SK-N-SH treated with all-trans-retinoic acid at 6 μM for 48 hours (cell line): ENCODE data around the gene ST6GALNAC3.
A peak's percentile ranks its signal among the peaks of the same experiment; 100 is the strongest.

Experiments
- ATAC-seq: fragments of 200-7000 bp; cut with Tn5 transposase; 3 replicates; pipeline ENCODE4 v1.9.1; 2020; ENCODE audit warnings: mild to moderate bottlenecking, moderate library complexity
- ARNTL ChIP-seq: fragments of 450-650 bp; formaldehyde crosslinking; IDR thresholded peaks from 2 replicates; pipeline ENCODE4 v1.5.0; 2020; ENCODE audit warnings: low read depth, mild to moderate bottlenecking, moderate library complexity, borderline replicate concordance
- BACH2 ChIP-seq: fragments of 250-450 bp; sonication (Bioruptor Pico); IDR thresholded peaks from 2 replicates; pipeline ENCODE4 v1.9.0; 2021; ENCODE audit warnings: mild to moderate bottlenecking, borderline replicate concordance
- CSDC2 ChIP-seq: fragments of 250-450 bp; sonication (Bioruptor Pico); IDR thresholded peaks from 2 replicates; pipeline ENCODE4 v1.5.0; 2020; ENCODE audit warnings: mild to moderate bottlenecking, moderate library complexity
- ESRRG ChIP-seq: fragments of 250-450 bp; sonication (Bioruptor Pico); IDR thresholded peaks from 2 replicates; pipeline ENCODE4 v1.6.1; 2021; ENCODE audit warnings: mild to moderate bottlenecking
- GLIS3 ChIP-seq: fragments of 250-450 bp; sonication (Bioruptor Pico); IDR thresholded peaks from 2 replicates; pipeline ENCODE4 v1.5.0; 2020; ENCODE audit warnings: mild to moderate bottlenecking, moderate library complexity
- ISL1 ChIP-seq: fragments of 250-450 bp; sonication (Bioruptor Pico); IDR thresholded peaks from 2 replicates; pipeline ENCODE4 v2.1.2; 2022; ENCODE audit warnings: mild to moderate bottlenecking, moderate library complexity
- OSR1 ChIP-seq: fragments of 250-450 bp; sonication (Bioruptor Pico); IDR thresholded peaks from 2 replicates; pipeline ENCODE4 v1.8.0; 2022; ENCODE audit warnings: moderate library complexity, mild to moderate bottlenecking, inconsistent platforms
- PPARA ChIP-seq: fragments of 250-450 bp; sonication (Bioruptor Pico); IDR thresholded peaks from 2 replicates; pipeline ENCODE4 v1.5.0; 2020; ENCODE audit warnings: mild to moderate bottlenecking, borderline replicate concordance
- RARB ChIP-seq: fragments of 250-450 bp; sonication (Bioruptor Pico); IDR thresholded peaks from 2 replicates; pipeline ENCODE4 v1.8.0; 2021; ENCODE audit warnings: mild to moderate bottlenecking, moderate library complexity
- SNAI2 ChIP-seq: fragments of 250-450 bp; sonication (Bioruptor Pico); IDR thresholded peaks from 2 replicates; pipeline ENCODE4 v1.5.0; 2020; ENCODE audit warnings: mild to moderate bottlenecking, moderate library complexity
- TOX ChIP-seq: fragments of 250-450 bp; sonication (Bioruptor Pico); IDR thresholded peaks from 2 replicates; pipeline ENCODE4 v1.8.0; 2021; ENCODE audit warnings: mild to moderate bottlenecking, moderate library complexity, borderline replicate concordance
- ZC3H10 ChIP-seq: fragments of 250-450 bp; sonication (Bioruptor Pico); IDR thresholded peaks from 2 replicates; pipeline ENCODE4 v1.5.1; 2021; ENCODE audit warnings: mild to moderate bottlenecking, moderate library complexity
- ZFP3 ChIP-seq: fragments of 250-450 bp; sonication (Bioruptor Pico); IDR thresholded peaks from 2 replicates; pipeline ENCODE4 v1.5.0; 2020; ENCODE audit warnings: mild to moderate bottlenecking, moderate library complexity
- ZNF565 ChIP-seq: fragments of 450-650 bp; formaldehyde crosslinking; conservative IDR thresholded peaks from 2 replicates; pipeline ENCODE4 v1.5.0; 2020; ENCODE audit warnings: low read depth, mild to moderate bottlenecking, moderate library complexity
- ZNF70 ChIP-seq: fragments of 450-650 bp; formaldehyde crosslinking; IDR thresholded peaks from 2 replicates; pipeline ENCODE4 v1.5.0; 2020; ENCODE audit warnings: mild to moderate bottlenecking, moderate library complexity
- ZNF8 ChIP-seq: fragments of 450-650 bp; formaldehyde crosslinking; IDR thresholded peaks from 2 replicates; pipeline ENCODE4 v1.5.0; 2020; ENCODE audit warnings: mild to moderate bottlenecking, moderate library complexity
- TF ChIP-seq, protein P1 (sequence below): fragments of 250-450 bp; sonication (Bioruptor Pico); IDR thresholded peaks from 2 replicates; pipeline ENCODE4 v1.5.0; 2020; ENCODE audit warnings: mild to moderate bottlenecking, moderate library complexity
- TF ChIP-seq, protein P2 (sequence below): fragments of 250-450 bp; sonication (Bioruptor Pico); IDR thresholded peaks from 2 replicates; pipeline ENCODE4 v1.8.0; 2020; ENCODE audit warnings: mild to moderate bottlenecking, moderate library complexity, borderline replicate concordance
- TF ChIP-seq, protein P3 (sequence below): fragments of 250-450 bp; sonication (Bioruptor Pico); IDR thresholded peaks from 2 replicates; pipeline ENCODE4 v1.5.1; 2020; ENCODE audit warnings: low read depth, mild to moderate bottlenecking, moderate library complexity
- TF ChIP-seq, protein P4 (sequence below): fragments of 250-450 bp; sonication (Bioruptor Pico); IDR thresholded peaks from 2 replicates; pipeline ENCODE4 v1.5.1; 2021; ENCODE audit warnings: mild to moderate bottlenecking, moderate library complexity
- TF ChIP-seq, protein P5 (sequence below): fragments of 250-450 bp; sonication (Bioruptor Pico); IDR thresholded peaks from 2 replicates; pipeline ENCODE4 v1.8.0; 2021; ENCODE audit warnings: low read depth, mild to moderate bottlenecking, moderate library complexity, borderline replicate concordance

The ST6GALNAC3 gene

GRCh38 chr1:76254104-76255030, 179.8 kb downstream of the ST6GALNAC3 start:
- ATAC-seq, result peak; percentile 66
- TF ChIP-seq ESRRG (CRISPR knock-in tag), result no peak
- TF ChIP-seq ZNF8, result no peak
- no peak for TF ChIP-seq SNAI2 (CRISPR knock-in tag)

GRCh38 chr1:76256289-76257223, 182.0 kb downstream of the ST6GALNAC3 start:
- no peak for TF ChIP-seq GLIS3 (CRISPR knock-in tag)
- peak; percentile 84 for TF ChIP-seq ISL1 (CRISPR knock-in tag)
- ATAC-seq, result no peak

DNA sequence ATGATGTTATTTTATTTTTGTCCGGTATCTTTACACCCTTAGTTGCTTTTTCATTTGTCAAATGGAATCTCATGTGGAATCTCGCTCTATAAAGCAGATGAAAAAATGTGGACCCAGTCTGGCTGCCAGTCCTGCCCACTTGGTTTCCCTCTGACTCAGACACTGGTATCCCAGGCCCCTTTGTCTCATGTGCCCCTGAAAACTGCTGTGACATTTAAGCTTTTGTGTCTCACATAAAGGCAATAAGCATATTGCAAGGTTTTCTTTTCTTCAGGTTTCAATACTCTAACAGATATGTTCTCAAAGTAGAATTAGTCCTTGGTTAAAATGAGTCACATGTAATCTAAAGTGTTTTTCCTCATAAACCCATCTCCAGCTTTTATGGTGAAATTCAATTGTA, 183.3 kb downstream of the ST6GALNAC3 start:
- no peak for TF ChIP-seq ZNF565
- TF ChIP-seq ZFP3, result no peak
- no peak for TF ChIP-seq ZNF8
- TF ChIP-seq, all 23 proteins: peak for 0
- no peak for ATAC-seq

- no peak for ATAC-seq
- TF ChIP-seq, protein P1, sequence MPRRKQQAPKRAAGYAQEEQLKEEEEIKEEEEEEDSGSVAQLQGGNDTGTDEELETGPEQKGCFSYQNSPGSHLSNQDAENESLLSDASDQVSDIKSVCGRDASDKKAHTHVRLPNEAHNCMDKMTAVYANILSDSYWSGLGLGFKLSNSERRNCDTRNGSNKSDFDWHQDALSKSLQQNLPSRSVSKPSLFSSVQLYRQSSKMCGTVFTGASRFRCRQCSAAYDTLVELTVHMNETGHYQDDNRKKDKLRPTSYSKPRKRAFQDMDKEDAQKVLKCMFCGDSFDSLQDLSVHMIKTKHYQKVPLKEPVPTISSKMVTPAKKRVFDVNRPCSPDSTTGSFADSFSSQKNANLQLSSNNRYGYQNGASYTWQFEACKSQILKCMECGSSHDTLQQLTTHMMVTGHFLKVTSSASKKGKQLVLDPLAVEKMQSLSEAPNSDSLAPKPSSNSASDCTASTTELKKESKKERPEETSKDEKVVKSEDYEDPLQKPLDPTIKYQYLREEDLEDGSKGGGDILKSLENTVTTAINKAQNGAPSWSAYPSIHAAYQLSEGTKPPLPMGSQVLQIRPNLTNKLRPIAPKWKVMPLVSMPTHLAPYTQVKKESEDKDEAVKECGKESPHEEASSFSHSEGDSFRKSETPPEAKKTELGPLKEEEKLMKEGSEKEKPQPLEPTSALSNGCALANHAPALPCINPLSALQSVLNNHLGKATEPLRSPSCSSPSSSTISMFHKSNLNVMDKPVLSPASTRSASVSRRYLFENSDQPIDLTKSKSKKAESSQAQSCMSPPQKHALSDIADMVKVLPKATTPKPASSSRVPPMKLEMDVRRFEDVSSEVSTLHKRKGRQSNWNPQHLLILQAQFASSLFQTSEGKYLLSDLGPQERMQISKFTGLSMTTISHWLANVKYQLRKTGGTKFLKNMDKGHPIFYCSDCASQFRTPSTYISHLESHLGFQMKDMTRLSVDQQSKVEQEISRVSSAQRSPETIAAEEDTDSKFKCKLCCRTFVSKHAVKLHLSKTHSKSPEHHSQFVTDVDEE (CRISPR knock-in tag), result no peak
- TF ChIP-seq ZFP3 (no peak), ARNTL (CRISPR knock-in tag) (no peak), ISL1 (CRISPR knock-in tag) (no peak), ZNF70 (CRISPR knock-in tag) (no peak), RARB (no peak), PPARA (CRISPR knock-in tag) (no peak), TOX (CRISPR knock-in tag) (no peak), ZNF8 (no peak), BACH2 (CRISPR knock-in tag) (no peak), CSDC2 (CRISPR knock-in tag) (no peak), ZNF565 (no peak), ZC3H10 (CRISPR knock-in tag) (no peak), OSR1 (CRISPR knock-in tag) (no peak), GLIS3 (CRISPR knock-in tag) (no peak)
- TF ChIP-seq, protein P2, sequence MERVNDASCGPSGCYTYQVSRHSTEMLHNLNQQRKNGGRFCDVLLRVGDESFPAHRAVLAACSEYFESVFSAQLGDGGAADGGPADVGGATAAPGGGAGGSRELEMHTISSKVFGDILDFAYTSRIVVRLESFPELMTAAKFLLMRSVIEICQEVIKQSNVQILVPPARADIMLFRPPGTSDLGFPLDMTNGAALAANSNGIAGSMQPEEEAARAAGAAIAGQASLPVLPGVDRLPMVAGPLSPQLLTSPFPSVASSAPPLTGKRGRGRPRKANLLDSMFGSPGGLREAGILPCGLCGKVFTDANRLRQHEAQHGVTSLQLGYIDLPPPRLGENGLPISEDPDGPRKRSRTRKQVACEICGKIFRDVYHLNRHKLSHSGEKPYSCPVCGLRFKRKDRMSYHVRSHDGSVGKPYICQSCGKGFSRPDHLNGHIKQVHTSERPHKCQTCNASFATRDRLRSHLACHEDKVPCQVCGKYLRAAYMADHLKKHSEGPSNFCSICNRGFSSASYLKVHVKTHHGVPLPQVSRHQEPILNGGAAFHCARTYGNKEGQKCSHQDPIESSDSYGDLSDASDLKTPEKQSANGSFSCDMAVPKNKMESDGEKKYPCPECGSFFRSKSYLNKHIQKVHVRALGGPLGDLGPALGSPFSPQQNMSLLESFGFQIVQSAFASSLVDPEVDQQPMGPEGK, result no peak
- TF ChIP-seq, protein P3, sequence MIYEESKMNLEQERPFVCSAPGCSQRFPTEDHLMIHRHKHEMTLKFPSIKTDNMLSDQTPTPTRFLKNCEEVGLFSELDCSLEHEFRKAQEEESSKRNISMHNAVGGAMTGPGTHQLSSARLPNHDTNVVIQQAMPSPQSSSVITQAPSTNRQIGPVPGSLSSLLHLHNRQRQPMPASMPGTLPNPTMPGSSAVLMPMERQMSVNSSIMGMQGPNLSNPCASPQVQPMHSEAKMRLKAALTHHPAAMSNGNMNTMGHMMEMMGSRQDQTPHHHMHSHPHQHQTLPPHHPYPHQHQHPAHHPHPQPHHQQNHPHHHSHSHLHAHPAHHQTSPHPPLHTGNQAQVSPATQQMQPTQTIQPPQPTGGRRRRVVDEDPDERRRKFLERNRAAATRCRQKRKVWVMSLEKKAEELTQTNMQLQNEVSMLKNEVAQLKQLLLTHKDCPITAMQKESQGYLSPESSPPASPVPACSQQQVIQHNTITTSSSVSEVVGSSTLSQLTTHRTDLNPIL (CRISPR knock-in tag), result no peak
Observed at GRCh38 chr1:76259270-76259669, 184.7 kb downstream of the ST6GALNAC3 start.

GRCh38 chr1:76260279-76260678, 185.7 kb downstream of the ST6GALNAC3 start:
- ATAC-seq, result no peak
- TF ChIP-seq, protein P4, sequence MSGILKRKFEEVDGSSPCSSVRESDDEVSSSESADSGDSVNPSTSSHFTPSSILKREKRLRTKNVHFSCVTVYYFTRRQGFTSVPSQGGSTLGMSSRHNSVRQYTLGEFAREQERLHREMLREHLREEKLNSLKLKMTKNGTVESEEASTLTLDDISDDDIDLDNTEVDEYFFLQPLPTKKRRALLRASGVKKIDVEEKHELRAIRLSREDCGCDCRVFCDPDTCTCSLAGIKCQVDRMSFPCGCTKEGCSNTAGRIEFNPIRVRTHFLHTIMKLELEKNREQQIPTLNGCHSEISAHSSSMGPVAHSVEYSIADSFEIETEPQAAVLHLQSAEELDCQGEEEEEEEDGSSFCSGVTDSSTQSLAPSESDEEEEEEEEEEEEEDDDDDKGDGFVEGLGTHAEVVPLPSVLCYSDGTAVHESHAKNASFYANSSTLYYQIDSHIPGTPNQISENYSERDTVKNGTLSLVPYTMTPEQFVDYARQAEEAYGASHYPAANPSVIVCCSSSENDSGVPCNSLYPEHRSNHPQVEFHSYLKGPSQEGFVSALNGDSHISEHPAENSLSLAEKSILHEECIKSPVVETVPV, result no peak
- TF ChIP-seq ZC3H10 (CRISPR knock-in tag), result no peak
- TF ChIP-seq, protein P5, sequence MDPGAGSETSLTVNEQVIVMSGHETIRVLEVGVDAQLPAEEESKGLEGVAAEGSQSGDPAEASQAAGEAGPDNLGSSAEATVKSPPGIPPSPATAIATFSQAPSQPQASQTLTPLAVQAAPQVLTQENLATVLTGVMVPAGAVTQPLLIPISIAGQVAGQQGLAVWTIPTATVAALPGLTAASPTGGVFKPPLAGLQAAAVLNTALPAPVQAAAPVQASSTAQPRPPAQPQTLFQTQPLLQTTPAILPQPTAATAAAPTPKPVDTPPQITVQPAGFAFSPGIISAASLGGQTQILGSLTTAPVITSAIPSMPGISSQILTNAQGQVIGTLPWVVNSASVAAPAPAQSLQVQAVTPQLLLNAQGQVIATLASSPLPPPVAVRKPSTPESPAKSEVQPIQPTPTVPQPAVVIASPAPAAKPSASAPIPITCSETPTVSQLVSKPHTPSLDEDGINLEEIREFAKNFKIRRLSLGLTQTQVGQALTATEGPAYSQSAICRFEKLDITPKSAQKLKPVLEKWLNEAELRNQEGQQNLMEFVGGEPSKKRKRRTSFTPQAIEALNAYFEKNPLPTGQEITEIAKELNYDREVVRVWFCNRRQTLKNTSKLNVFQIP (CRISPR knock-in tag), result no peak
- TF ChIP-seq, protein P2, result no peak
- no peak for TF ChIP-seq SNAI2 (CRISPR knock-in tag)
- TF ChIP-seq ZNF8, result no peak
- no peak for TF ChIP-seq BACH2 (CRISPR knock-in tag)
